22Rv1 (cell line): ENCODE measurements around the gene FGD6.
"Not testable (repeated sequence)": the region's sequence is repeated elsewhere in the genome, so short reads cannot be mapped to it uniquely, and the experiment has no call there.

Experiments used
- CTCF ChIP-seq: fragments of 450-650 bp; IDR thresholded peaks from 2 replicates; pipeline ENCODE4 v1.5.1; 2017; ENCODE audit warnings: mild to moderate bottlenecking
- ZFX ChIP-seq: fragments of 450-650 bp; IDR thresholded peaks from 2 replicates; pipeline ENCODE4 v1.6.1; 2017; ENCODE audit warnings: antibody characterized with exemption, borderline replicate concordance

- TF ChIP-seq CTCF, ZFX: not testable (repeated sequence)
Measured at GRCh38 chr12:95095866-95096265, 121.4 kb downstream of the FGD6 start.
